Astrocyte (in vitro differentiated cells and primary cell): ENCODE measurements around the gene TENM3. TPM values are rescaled to one million over a fixed set of nuclear protein-coding genes. Genes with fewer than 3 reads are reported as not detected.

Experiments
- DNase-seq: peaks from one replicate; pipeline ENCODE4 v3.0.0-alpha.2; 2010; ENCODE audit warnings: low read depth
- FAIRE-seq: peaks from 2 replicates; lab custom pipeline; 2011; peaks lifted over from hg19 to GRCh38; lab: Jason Lieb, UNC
- H2AFZ ChIP-seq: 2 replicates; pipeline ENCODE4 v1.6.0; 2012; ENCODE audit warnings: low read depth, low read length, inconsistent platforms
- H3K27ac ChIP-seq: 2 replicates; pipeline ENCODE4 v1.5.1; 2011; ENCODE audit warnings: low read depth, low read length, inconsistent platforms
- H3K27me3 ChIP-seq: 2 replicates; pipeline ENCODE4 v1.6.0; 2011; ENCODE audit warnings: low read length, inconsistent platforms; ENCODE audit not compliant: insufficient read depth
- H3K36me3 ChIP-seq: 2 replicates; pipeline ENCODE4 v1.5.1; 2011; ENCODE audit warnings: low read length, inconsistent platforms; ENCODE audit not compliant: insufficient read depth
- H3K4me1 ChIP-seq: 2 replicates; pipeline ENCODE4 v1.5.1; 2011; ENCODE audit warnings: low read length, inconsistent platforms; ENCODE audit not compliant: insufficient read depth
- H3K4me2 ChIP-seq: 2 replicates; pipeline ENCODE4 v1.6.0; 2012; ENCODE audit warnings: low read length, inconsistent platforms
- H3K4me3 ChIP-seq: 2 replicates; pipeline ENCODE4 v1.5.1; 2011; ENCODE audit warnings: low read depth, mild to moderate bottlenecking, low read length, inconsistent platforms; ENCODE audit not compliant: insufficient read depth
- H3K79me2 ChIP-seq: 2 replicates; pipeline ENCODE4 v1.6.0; 2012; ENCODE audit warnings: mild to moderate bottlenecking, low read length, inconsistent platforms; ENCODE audit not compliant: insufficient read depth
- H3K9ac ChIP-seq: 2 replicates; pipeline ENCODE4 v1.6.0; 2012; ENCODE audit warnings: mild to moderate bottlenecking, low read length, inconsistent platforms
- H3K9me3 ChIP-seq: 2 replicates; pipeline ENCODE4 v1.5.1; 2012; ENCODE audit warnings: low read depth, mild to moderate bottlenecking, low read length, inconsistent platforms; ENCODE audit not compliant: insufficient read depth
- H4K20me1 ChIP-seq: 2 replicates; pipeline ENCODE4 v1.6.0; 2012; ENCODE audit warnings: low read length, inconsistent platforms; ENCODE audit not compliant: insufficient read depth
- H3K27ac Mint-ChIP-seq: one replicate; pipeline ENCODE4 v1.8.0; 2021; ENCODE audit warnings: mild to moderate bottlenecking, mixed read lengths; ENCODE audit not compliant: unreplicated experiment
- H3K27me3 Mint-ChIP-seq: one replicate; pipeline ENCODE4 v1.8.0; 2021; ENCODE audit warnings: low read depth, mixed read lengths; ENCODE audit not compliant: unreplicated experiment
- H3K36me3 Mint-ChIP-seq: one replicate; pipeline ENCODE4 v1.8.0; 2021; ENCODE audit warnings: low read depth, mixed read lengths; ENCODE audit not compliant: unreplicated experiment
- H3K4me1 Mint-ChIP-seq: one replicate; pipeline ENCODE4 v1.8.0; 2021; ENCODE audit warnings: low read depth, mixed read lengths; ENCODE audit not compliant: unreplicated experiment
- H3K4me3 Mint-ChIP-seq: one replicate; pipeline ENCODE4 v1.8.0; 2021; ENCODE audit warnings: mild to moderate bottlenecking, moderate library complexity, mixed read lengths; ENCODE audit not compliant: unreplicated experiment
- H3K9me3 Mint-ChIP-seq: one replicate; pipeline ENCODE4 v1.8.0; 2021; ENCODE audit warnings: mild to moderate bottlenecking, mixed read lengths; ENCODE audit not compliant: unreplicated experiment
- EZH2 ChIP-seq: IDR thresholded peaks from 2 replicates; pipeline ENCODE4 v1.6.1; 2012; ENCODE audit warnings: mild to moderate bottlenecking, low read length, inconsistent platforms; ENCODE audit not compliant: insufficient read depth
- total RNA-seq: library from RNA; stranded (reverse); gene quantifications from 2 replicates; pipeline ENCODE4 v1.2.1, GENCODE V29; 2021
- TF ChIP-seq, protein P1 (sequence below): IDR thresholded peaks from 2 replicates; pipeline ENCODE4 v1.5.1; 2011; ENCODE audit warnings: low read depth, mild to moderate bottlenecking, inconsistent platforms, low read length, moderate library complexity; ENCODE audit not compliant: insufficient read depth

The TENM3 gene
- total RNA-seq, 1 donor from 2014 or later = 127 TPM

GRCh38 chr4:182724414-182724813, 481.2 kb downstream of the TENM3 start:
- no peaks in the 10 kb centered on the region for H3K9me3 ChIP-seq
- TF ChIP-seq EZH2 = no peak
- TF ChIP-seq, protein P1, sequence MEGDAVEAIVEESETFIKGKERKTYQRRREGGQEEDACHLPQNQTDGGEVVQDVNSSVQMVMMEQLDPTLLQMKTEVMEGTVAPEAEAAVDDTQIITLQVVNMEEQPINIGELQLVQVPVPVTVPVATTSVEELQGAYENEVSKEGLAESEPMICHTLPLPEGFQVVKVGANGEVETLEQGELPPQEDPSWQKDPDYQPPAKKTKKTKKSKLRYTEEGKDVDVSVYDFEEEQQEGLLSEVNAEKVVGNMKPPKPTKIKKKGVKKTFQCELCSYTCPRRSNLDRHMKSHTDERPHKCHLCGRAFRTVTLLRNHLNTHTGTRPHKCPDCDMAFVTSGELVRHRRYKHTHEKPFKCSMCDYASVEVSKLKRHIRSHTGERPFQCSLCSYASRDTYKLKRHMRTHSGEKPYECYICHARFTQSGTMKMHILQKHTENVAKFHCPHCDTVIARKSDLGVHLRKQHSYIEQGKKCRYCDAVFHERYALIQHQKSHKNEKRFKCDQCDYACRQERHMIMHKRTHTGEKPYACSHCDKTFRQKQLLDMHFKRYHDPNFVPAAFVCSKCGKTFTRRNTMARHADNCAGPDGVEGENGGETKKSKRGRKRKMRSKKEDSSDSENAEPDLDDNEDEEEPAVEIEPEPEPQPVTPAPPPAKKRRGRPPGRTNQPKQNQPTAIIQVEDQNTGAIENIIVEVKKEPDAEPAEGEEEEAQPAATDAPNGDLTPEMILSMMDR = no peak
- H3K27ac ChIP-seq = no peak overlapping the region
- H3K9me3 Mint-ChIP-seq = no peaks in the 10 kb centered on the region
- no peak overlapping the region for H3K4me2 ChIP-seq
- no peaks in the 10 kb centered on the region for H3K36me3 Mint-ChIP-seq
- no peak overlapping the region for H3K27ac Mint-ChIP-seq
- H3K4me1 Mint-ChIP-seq = no peaks in the 10 kb centered on the region
- H4K20me1 ChIP-seq = no peaks in the 10 kb centered on the region
- no peak overlapping the region for H3K9ac ChIP-seq
- no peaks in the 10 kb centered on the region for H3K27me3 Mint-ChIP-seq
- FAIRE-seq (no peak), DNase-seq (no peak)
- no peaks in the 10 kb centered on the region for H3K4me1 ChIP-seq
- H3K36me3 ChIP-seq = no peaks in the 10 kb centered on the region
- no peak overlapping the region for H2AFZ ChIP-seq
- H3K27me3 ChIP-seq = no peaks in the 10 kb centered on the region
- H3K4me3 Mint-ChIP-seq = no peak overlapping the region
- H3K79me2 ChIP-seq = no peaks in the 10 kb centered on the region
- H3K4me3 ChIP-seq = no peak overlapping the region

GRCh38 chr4:182729516-182729915, 486.3 kb downstream of the TENM3 start:
- H3K9me3 Mint-ChIP-seq = no peaks in the 10 kb centered on the region
- H3K9ac ChIP-seq = no peak overlapping the region
- DNase-seq (no peak), FAIRE-seq (no peak)
- H3K27ac ChIP-seq = no peak overlapping the region
- no peaks in the 10 kb centered on the region for H3K27me3 ChIP-seq
- H3K36me3 ChIP-seq = peaks cover 21% of the 10 kb centered on the region
- H4K20me1 ChIP-seq = no peaks in the 10 kb centered on the region
- no peak for TF ChIP-seq EZH2
- TF ChIP-seq, protein P1 = no peak
- H3K27me3 Mint-ChIP-seq = no peaks in the 10 kb centered on the region
- H3K4me2 ChIP-seq = no peak overlapping the region
- H2AFZ ChIP-seq = no peak overlapping the region
- H3K4me1 ChIP-seq = no peaks in the 10 kb centered on the region
- no peak overlapping the region for H3K27ac Mint-ChIP-seq
- H3K36me3 Mint-ChIP-seq = peaks cover 18% of the 10 kb centered on the region
- H3K4me3 Mint-ChIP-seq = no peak overlapping the region
- no peak overlapping the region for H3K4me3 ChIP-seq
- no peaks in the 10 kb centered on the region for H3K4me1 Mint-ChIP-seq
- no peaks in the 10 kb centered on the region for H3K9me3 ChIP-seq
- H3K79me2 ChIP-seq = no peaks in the 10 kb centered on the region

- H3K27ac Mint-ChIP-seq = no peak overlapping the region
Observed at GRCh38 chr4:182730791-182731190, 487.6 kb downstream of the TENM3 start.

More at GRCh38 chr4:182730791-182731190, 487.6 kb downstream of the TENM3 start:
- Mint-ChIP-seq H3K27me3 (no peaks in the 10 kb centered on the region), H3K9me3 (no peaks in the 10 kb centered on the region), H3K36me3 (peaks cover 22% of the 10 kb centered on the region), H3K4me3 (no peak overlapping the region), H3K4me1 (peaks cover 9% of the 10 kb centered on the region)
- H3K4me2 ChIP-seq = no peak overlapping the region
- H3K9ac ChIP-seq = no peak overlapping the region
- no peaks in the 10 kb centered on the region for H4K20me1 ChIP-seq
- H3K4me1 ChIP-seq = no peaks in the 10 kb centered on the region
- peaks cover 21% of the 10 kb centered on the region for H3K36me3 ChIP-seq
- H3K4me3 ChIP-seq = no peak overlapping the region
- no peaks in the 10 kb centered on the region for H3K79me2 ChIP-seq
- TF ChIP-seq EZH2 = no peak
- TF ChIP-seq, protein P1 = no peak
- no peak overlapping the region for H3K27ac ChIP-seq
- no peaks in the 10 kb centered on the region for H3K9me3 ChIP-seq
- DNase-seq = no peak
- no peaks in the 10 kb centered on the region for H3K27me3 ChIP-seq
- no peak overlapping the region for H2AFZ ChIP-seq
- no peak for FAIRE-seq
